Right cardiac atrium (tissue), 5 donors: Measurements from ENCODE around the gene LRRFIP1. TPM values are rescaled to one million over a fixed set of nuclear protein-coding genes. Genes with fewer than 3 reads are reported as not detected.
A peak's percentile ranks its signal among the peaks of the same experiment; 100 is the strongest.

Experiments
- ATAC-seq, 2 donors: fragments of 200-7000 bp; cut with Tn5 transposase; one replicate each; pipeline versions ENCODE4 v1.8.0 to v1.9.1; 2020; ENCODE audit warnings: moderate library complexity in 2 of 2, mild to moderate bottlenecking in 1 of 2
- DNase-seq, 3 donors: peaks; one replicate each; pipeline ENCODE4 v3.0.0-alpha.2; 2020
- H3K27ac ChIP-seq: one replicate; pipeline ENCODE4 v1.5.1; 2013; ENCODE audit warnings: mild to moderate bottlenecking, low read length, control low read depth, moderate library complexity
- H3K27me3 ChIP-seq: one replicate; pipeline ENCODE4 v1.6.1; 2013; ENCODE audit not compliant: control insufficient read depth, insufficient read depth
- H3K4me1 ChIP-seq: one replicate; pipeline ENCODE4 v1.6.1; 2013; ENCODE audit warnings: low read length; ENCODE audit not compliant: control insufficient read depth, insufficient read depth
- H3K4me3 ChIP-seq: one replicate; pipeline ENCODE4 v1.5.1; 2013; ENCODE audit warnings: low read length, control low read depth
- H3K9me3 ChIP-seq: one replicate; pipeline ENCODE4 v1.6.1; 2013; ENCODE audit warnings: low read length; ENCODE audit not compliant: control insufficient read depth
- WGBS: extraction: QIAGEN DNeasy Blood & Tissue Kit; methylation state at CpG from one replicate; pipeline ENCODE4 v1.1.7; 2013; 5-methylcytosine and 5-hydroxymethylcytosine counted together
- intact Hi-C, 4 donors: fragments of 100-400 bp; cut with DNase I; formaldehyde crosslinking; loops; one replicate each; pipeline versions ENCODE4 v1.11.0 to v1.14.0; 2022 to 2023
- polyA plus RNA-seq: library from polyadenylated mRNA; stranded (reverse); fragments of 200-250 nt; gene quantifications from one replicate; pipeline ENCODE4 v1.2.3, GENCODE V29; 2013
- total RNA-seq, 4 donors: library from RNA; stranded (reverse); fragmentation: NEBNext Ultra II Directional; extraction: Animal tissue kit (Norgen Biotek cat#: 25700); gene quantifications; one replicate each; pipeline ENCODE4 v1.2.1, GENCODE V29; 2021
- donor health status: healthy with polysubstance abuse.
- donor health status: DM: no; HTN: yes; CAD: no.
- donor health status: DM: no; HTN: no; CAD: no.
- donor health status: DM: no; HTN: yes; CAD: no; lungs with severe emphysema.
- donor health status: DM: yes; HTN: yes; CAD: no.

The LRRFIP1 gene
- total and polyA plus RNA-seq, 5 donors = 61.9 to 106 (median 87.8) TPM

DNA sequence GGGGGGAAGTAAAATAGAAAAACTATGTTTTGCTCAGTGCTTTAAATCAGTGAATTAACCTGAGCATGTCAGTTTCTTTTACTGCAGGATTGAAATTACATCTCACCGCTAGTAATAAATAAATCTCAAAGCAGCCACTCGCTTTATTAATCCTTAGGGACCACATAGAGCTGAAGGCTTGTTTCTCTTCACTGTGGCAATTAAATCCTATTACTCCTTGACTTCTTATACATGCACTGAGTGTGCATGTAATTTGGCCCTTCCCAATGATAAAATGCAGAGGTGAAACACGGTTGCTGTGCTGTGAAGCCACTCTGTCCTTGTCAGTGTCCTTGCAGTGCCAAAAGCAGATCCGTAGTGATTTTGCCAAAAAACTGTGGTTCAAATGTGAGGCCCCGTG is 94.1 kb downstream of the LRRFIP1 start:
- Histone ChIP-seq H3K27ac (peak overlapping the region; percentile 30), H3K4me3 (no peak overlapping the region), H3K9me3 (no peaks in the 10 kb centered on the region), H3K4me1 (peaks cover 6% of the 10 kb centered on the region), H3K27me3 (no peaks in the 10 kb centered on the region)
- DNase-seq (no peak), ATAC-seq (no peak)
- intact Hi-C loops = no loop called here
- 60% methylated on average over 5 of the region's 5 CpGs for WGBS

DNA sequence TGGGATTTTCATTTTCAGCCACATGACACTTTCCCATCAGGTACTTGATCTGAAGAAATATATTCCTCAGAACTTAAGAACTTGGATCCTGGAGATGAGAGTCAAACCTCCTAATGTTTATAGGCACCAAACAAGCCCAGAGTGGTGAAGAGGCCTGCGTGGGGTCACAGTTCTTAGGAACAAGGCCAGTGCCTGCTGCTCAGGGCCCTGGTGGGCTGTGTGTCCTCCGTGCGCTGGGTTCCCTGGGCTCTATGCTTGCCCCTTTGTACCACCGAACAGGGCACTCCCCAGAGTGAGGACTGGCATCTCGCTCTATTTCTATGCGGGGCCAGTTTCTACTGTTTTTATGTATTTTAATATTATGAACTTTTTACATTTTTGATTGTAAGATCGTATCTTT is 95.2 kb downstream of the LRRFIP1 start:
- Histone ChIP-seq H3K4me3 (no peak overlapping the region), H3K4me1 (peaks cover 6% of the 10 kb centered on the region), H3K9me3 (no peaks in the 10 kb centered on the region), H3K27ac (no peak overlapping the region), H3K27me3 (no peaks in the 10 kb centered on the region)
- ATAC-seq = no peak
- intact Hi-C loops = no loop called here
- no peak for DNase-seq
- 95% methylated on average over 7 of the region's 7 CpGs for WGBS

DNA sequence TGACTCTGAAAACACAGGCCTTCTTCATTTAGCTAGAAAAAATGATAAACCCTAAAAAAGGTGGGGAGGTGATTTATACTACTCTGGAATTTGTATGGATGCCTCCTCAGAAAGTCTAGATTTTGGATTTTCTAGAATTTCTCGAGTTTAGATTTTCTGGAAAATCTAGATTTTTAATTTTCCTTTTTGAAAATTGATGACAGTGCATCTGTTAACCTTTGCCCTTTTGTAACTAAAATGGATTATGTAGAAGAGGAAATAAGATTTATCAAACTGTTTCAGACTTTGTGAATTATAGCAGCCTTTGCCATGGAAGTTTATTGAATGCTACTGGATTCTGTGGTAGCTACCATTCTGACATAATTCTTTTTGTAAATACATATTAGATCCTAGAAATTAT is 95.6 kb downstream of the LRRFIP1 start:
- DNase-seq (no peak), ATAC-seq (no peak)
- Histone ChIP-seq H3K9me3 (no peaks in the 10 kb centered on the region), H3K27ac (no peak overlapping the region), H3K4me1 (peaks cover 6% of the 10 kb centered on the region), H3K4me3 (no peak overlapping the region), H3K27me3 (no peaks in the 10 kb centered on the region)
- intact Hi-C loops = no loop called here
- WGBS = 95% methylated on average over 1 of the region's 1 CpG

DNA sequence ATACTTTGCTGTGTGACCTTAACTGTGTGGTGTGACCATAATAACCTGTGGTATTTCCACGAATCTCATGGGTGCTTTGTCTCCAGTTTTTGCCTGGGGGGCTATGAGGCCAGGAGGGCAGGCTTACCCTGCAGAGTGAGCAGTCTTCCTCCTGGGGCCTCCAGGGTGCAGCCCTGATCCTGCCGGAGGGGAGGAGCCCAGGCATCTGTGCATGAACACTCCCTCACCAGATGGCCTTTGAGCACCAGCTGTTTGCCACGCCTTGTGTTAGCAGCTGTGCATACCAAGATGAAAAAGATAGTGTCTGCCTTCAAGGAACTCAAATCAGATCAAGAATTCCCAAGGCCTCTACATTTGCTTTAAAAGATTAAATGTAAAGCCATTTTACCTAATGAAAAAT is 96.2 kb downstream of the LRRFIP1 start:
- WGBS = 51% methylated on average over 3 of the region's 3 CpGs
- ATAC-seq = peak in 1 of 2 donors; percentile 61

DNA sequence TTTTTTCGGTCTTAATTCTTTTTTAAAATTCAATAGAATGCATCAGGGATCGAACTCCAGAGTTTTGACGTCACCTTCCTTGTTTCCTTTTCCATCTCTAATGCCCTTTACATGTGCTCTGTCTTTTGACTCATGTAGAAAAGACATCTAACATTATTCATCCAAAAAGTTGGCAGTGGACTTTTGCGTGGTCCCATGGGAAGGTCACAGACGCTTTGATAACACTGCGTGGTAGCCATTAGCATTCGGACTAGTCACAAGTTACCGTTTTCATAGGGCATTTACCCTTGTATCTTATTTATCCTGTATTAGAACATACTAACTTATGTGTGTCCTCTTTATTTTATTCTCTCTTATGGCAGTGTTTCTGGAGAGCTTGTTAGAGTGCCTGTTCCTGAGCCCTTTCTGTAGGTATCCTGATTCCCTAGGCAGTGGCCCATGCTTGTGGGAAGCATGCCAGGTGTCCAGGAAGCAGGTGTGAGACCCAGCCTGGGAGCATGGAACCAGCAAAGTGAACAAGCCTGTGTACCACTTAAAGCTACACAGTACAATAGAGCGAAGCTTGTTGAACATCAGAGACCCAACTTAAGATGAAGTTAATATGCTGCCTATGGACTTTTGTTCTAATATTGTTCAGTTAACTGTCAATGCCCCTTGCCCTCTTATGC is 97.6 kb downstream of the LRRFIP1 start:
- ATAC-seq (no peak), DNase-seq (no peak)
- H3K27ac ChIP-seq = no peak overlapping the region
- WGBS = 66% methylated on average over 9 of the region's 9 CpGs
- no peaks in the 10 kb centered on the region for H3K9me3 ChIP-seq
- no peaks in the 10 kb centered on the region for H3K27me3 ChIP-seq
- intact Hi-C loops = no loop called here
- H3K4me1 ChIP-seq = peaks cover 6% of the 10 kb centered on the region
- H3K4me3 ChIP-seq = no peak overlapping the region

More for the DNA sequence above, 96.2 kb downstream of the LRRFIP1 start:
- Histone ChIP-seq H3K27ac (no peak overlapping the region), H3K9me3 (no peaks in the 10 kb centered on the region), H3K27me3 (no peaks in the 10 kb centered on the region), H3K4me3 (no peak overlapping the region), H3K4me1 (peaks cover 6% of the 10 kb centered on the region)
- intact Hi-C loops = no loop called here
- DNase-seq = no peak

- peaks cover 6% of the 10 kb centered on the region for H3K4me1 ChIP-seq
- DNase-seq (no peak), ATAC-seq (peak; percentile 45 to 49)
- no peaks in the 10 kb centered on the region for H3K9me3 ChIP-seq
- intact Hi-C loops = no loop called here
- no peak overlapping the region for H3K4me3 ChIP-seq
- no peaks in the 10 kb centered on the region for H3K27me3 ChIP-seq
- 74% methylated on average over 4 of the region's 4 CpGs for WGBS
- no peak overlapping the region for H3K27ac ChIP-seq
Observed at GRCh38 chr2:237725661-237726060, 98.3 kb downstream of the LRRFIP1 start.

- ATAC-seq (peak; percentile 44 to 60), DNase-seq (peak in 1 of 3 donors; percentile 66)
- Histone ChIP-seq H3K4me3 (no peak overlapping the region), H3K4me1 (peaks cover 12% of the 10 kb centered on the region), H3K9me3 (no peaks in the 10 kb centered on the region), H3K27me3 (no peaks in the 10 kb centered on the region), H3K27ac (peak overlapping the region; percentile 34)
- WGBS = 17% methylated on average over 7 of the region's 7 CpGs
- intact Hi-C loops = no loop called here
Observed at GRCh38 chr2:237726401-237726830, 99.0 kb downstream of the LRRFIP1 start.

DNA sequence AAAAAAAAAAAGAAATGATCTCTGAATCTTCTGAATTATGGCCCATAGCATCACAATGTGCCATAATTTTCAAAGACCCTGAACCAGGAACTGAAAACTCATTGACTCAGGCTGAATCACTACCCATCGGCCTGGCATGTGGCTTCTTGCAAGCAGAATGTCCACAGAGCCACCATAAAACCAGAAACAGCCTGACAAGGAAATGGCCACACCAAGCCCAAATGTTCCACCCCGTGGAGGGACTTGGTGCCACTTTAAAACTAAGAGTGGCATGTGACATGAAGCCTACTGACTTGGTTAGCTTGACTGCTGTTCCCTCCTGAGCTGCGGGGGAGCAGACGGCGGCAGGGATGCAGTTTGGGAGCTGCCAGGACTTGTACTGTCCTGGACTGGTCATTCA is 100.0 kb downstream of the LRRFIP1 start:
- ATAC-seq = no peak
- Histone ChIP-seq H3K27ac (no peak overlapping the region), H3K4me1 (peaks cover 17% of the 10 kb centered on the region), H3K4me3 (no peak overlapping the region), H3K27me3 (no peaks in the 10 kb centered on the region), H3K9me3 (no peaks in the 10 kb centered on the region)
- DNase-seq = no peak
- 86% methylated on average over 5 of the region's 5 CpGs for WGBS
- intact Hi-C loops = no loop called here

DNA sequence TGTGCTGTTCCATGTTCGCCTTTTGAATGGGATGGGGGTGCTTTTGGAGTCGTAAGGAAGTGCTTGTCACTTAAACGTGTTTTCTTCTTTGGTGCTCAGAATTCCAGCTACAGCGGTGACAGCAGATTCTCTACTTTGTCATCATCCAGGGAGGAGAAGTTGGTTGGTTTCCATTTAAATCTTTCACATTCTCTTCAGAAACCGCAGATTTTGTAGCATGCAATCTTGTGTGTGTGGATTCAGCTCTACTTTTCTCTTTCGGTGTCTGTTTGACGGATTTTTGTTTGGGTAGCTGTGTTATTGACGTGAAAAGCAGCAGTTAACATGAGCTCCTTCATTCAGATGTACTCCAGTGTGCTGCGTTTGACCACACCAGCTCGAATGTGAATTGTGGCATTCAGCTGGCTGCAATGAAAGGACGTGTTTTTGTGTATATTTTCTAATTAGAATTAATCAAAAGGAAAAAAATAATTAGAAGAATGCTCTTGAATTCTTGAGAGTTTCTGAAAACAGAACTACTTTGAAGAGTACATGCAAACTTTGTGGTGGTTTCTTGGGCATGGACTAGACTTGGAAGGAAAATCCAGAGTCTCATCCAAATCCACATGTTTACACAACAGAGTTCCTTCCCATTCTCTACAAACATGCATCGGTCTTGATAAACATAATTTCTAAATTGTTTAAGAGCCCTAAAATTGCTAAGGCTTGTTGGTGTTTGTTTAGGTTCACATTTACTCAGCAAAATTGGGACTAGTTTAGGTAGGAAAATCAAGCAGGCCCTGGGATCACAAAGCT is 102.5 kb downstream of the LRRFIP1 start:
- DNase-seq = no peak
- no peaks in the 10 kb centered on the region for H3K9me3 ChIP-seq
- H3K27ac ChIP-seq = no peak overlapping the region
- peaks cover 23% of the 10 kb centered on the region for H3K4me1 ChIP-seq
- 84% methylated on average over 12 of the region's 12 CpGs for WGBS
- no peak for ATAC-seq
- no peaks in the 10 kb centered on the region for H3K27me3 ChIP-seq
- H3K4me3 ChIP-seq = no peak overlapping the region
- intact Hi-C loops = loop anchor here in 1 of 4 donors (5.0 kb wide), 1 partner anchor 38 kb away; no protein-coding TSS in a partner anchor

DNA sequence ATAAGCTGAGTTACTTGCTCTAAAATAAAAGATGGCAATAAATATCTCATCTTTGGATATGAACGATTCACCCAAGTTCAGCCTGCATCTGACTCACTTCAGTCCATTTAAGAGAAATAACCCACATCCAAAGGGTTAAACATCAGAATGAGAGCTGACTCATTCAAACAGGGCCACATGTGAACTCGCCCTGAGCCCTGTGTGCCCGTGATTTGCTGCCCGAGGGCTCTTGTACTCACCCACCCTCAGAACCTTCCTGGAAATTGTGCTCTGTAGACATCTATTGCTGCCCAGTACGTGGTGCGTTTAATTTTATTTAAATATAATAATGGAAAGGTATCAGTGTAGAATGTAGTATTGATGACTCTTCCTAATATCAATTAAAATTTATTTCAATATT is 104.3 kb downstream of the LRRFIP1 start:
- ATAC-seq (peak in 1 of 2 donors; percentile 43), DNase-seq (no peak)
- Histone ChIP-seq H3K27ac (no peak overlapping the region), H3K9me3 (no peaks in the 10 kb centered on the region), H3K4me3 (no peak overlapping the region), H3K27me3 (no peaks in the 10 kb centered on the region), H3K4me1 (peaks cover 20% of the 10 kb centered on the region)
- WGBS = 36% methylated on average over 6 of the region's 6 CpGs
- intact Hi-C loops = loop anchor here in 1 of 4 donors (5.0 kb wide), 1 partner anchor 39 kb away; no protein-coding TSS in a partner anchor

GRCh38 chr2:237732070-237732469 is 104.7 kb downstream of the LRRFIP1 start:
- H3K9me3 ChIP-seq = no peaks in the 10 kb centered on the region
- H3K27ac ChIP-seq = peak overlapping the region; percentile 95
- 39% methylated on average over 10 of the region's 10 CpGs for WGBS
- DNase-seq (no peak), ATAC-seq (peak in 1 of 2 donors; percentile 18)
- intact Hi-C loops = loop anchor here in 1 of 4 donors (5.0 kb wide), 1 partner anchor 40 kb away; no protein-coding TSS in a partner anchor
- H3K27me3 ChIP-seq = no peaks in the 10 kb centered on the region
- no peak overlapping the region for H3K4me3 ChIP-seq
- peaks cover 23% of the 10 kb centered on the region for H3K4me1 ChIP-seq
